Activated B cell treated with CpG ODN at 0.5 μM for 24 hours (primary cell): ENCODE data around the gene PM20D2. TPM values are rescaled to one million over a fixed set of nuclear protein-coding genes. Genes with fewer than 3 reads are reported as not detected.

Source experiments
- ATAC-seq: fragments of 200-7000 bp; cut with Tn5 transposase; one replicate; pipeline ENCODE4 v1.10.0; 2021; ENCODE audit warnings: low read depth, mild to moderate bottlenecking, moderate library complexity
- CTCF ChIA-PET: fragments of 350-600 bp; sonication (Branson Sonifier 250); formaldehyde crosslinking; loops from one replicate; lab custom pipeline; 2021; ENCODE audit warnings: antibody characterized with exemption; lab: Charles Lee
- POLR2A ChIA-PET: fragments of 350-600 bp; sonication (Branson Sonifier 250); formaldehyde crosslinking; loops from one replicate; lab custom pipeline; 2021; ENCODE audit warnings: antibody characterized with exemption; lab: Charles Lee
- DNase-seq: peaks from one replicate; pipeline ENCODE4 v3.0.0; 2022
- H3K27ac Mint-ChIP-seq: one replicate; pipeline ENCODE4 v1.8.0; 2020; ENCODE audit warnings: mixed read lengths
- H3K27me3 Mint-ChIP-seq: one replicate; pipeline ENCODE4 v1.8.0; 2021; ENCODE audit warnings: mixed read lengths
- H3K36me3 Mint-ChIP-seq: one replicate; pipeline ENCODE4 v1.8.0; 2021; ENCODE audit warnings: low read depth, mixed read lengths
- H3K4me1 Mint-ChIP-seq: one replicate; pipeline ENCODE4 v1.8.0; 2021; ENCODE audit warnings: mixed read lengths
- H3K4me3 Mint-ChIP-seq: one replicate; pipeline ENCODE4 v1.8.0; 2020; ENCODE audit warnings: mild to moderate bottlenecking, mixed read lengths
- H3K9me3 Mint-ChIP-seq: one replicate; pipeline ENCODE4 v1.8.0; 2020; ENCODE audit warnings: mixed read lengths
- intact Hi-C: fragments of 100-400 bp; cut with micrococcal nuclease; formaldehyde crosslinking; loops from one replicate; pipeline ENCODE4 v1.15.1; 2024
- total RNA-seq: library from RNA; stranded (reverse); gene quantifications from 2 replicates; pipeline ENCODE4 v1.2.3, GENCODE V29; 2022
- TF ChIP-seq, protein P1 (sequence below): fragments of 200-600 bp; IDR thresholded peaks from one replicate; pipeline ENCODE4 v1.8.0; 2022; ENCODE audit warnings: antibody characterized with exemption, mild to moderate bottlenecking

The PM20D2 gene
- total RNA-seq, 1 donor from 2014 or later = 11.6 TPM

DNA sequence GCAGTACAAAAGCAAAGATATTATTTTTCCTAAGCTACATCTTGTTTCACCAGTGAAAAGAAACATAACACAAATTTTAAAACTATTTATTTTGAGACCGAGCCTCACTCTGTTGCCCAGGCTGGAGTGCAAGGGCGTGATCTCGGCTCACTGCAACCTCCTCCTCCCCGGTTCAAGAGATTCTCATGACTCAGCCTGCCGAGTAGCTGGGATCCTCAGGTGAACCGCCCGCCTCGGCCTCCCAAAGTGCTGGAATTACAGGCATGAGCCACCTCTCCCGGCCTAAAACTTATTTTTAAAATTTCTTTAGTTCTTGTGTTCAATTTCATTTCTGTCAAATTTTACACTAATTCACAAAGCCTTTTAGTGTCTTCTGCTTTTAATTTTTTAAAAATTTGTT is 33.9 kb upstream of the PM20D2 start:
- TF ChIP-seq, protein P1, sequence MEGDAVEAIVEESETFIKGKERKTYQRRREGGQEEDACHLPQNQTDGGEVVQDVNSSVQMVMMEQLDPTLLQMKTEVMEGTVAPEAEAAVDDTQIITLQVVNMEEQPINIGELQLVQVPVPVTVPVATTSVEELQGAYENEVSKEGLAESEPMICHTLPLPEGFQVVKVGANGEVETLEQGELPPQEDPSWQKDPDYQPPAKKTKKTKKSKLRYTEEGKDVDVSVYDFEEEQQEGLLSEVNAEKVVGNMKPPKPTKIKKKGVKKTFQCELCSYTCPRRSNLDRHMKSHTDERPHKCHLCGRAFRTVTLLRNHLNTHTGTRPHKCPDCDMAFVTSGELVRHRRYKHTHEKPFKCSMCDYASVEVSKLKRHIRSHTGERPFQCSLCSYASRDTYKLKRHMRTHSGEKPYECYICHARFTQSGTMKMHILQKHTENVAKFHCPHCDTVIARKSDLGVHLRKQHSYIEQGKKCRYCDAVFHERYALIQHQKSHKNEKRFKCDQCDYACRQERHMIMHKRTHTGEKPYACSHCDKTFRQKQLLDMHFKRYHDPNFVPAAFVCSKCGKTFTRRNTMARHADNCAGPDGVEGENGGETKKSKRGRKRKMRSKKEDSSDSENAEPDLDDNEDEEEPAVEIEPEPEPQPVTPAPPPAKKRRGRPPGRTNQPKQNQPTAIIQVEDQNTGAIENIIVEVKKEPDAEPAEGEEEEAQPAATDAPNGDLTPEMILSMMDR = no peak
- intact Hi-C loops = no loop called here
- ChIA-PET CTCF (no interaction called here), POLR2A (no interaction called here)
- no peak overlapping the region for H3K27ac Mint-ChIP-seq
- ATAC-seq = no peak
- no peaks in the 10 kb centered on the region for H3K9me3 Mint-ChIP-seq
- H3K27me3 Mint-ChIP-seq = peaks cover 11% of the 10 kb centered on the region
- no peaks in the 10 kb centered on the region for H3K36me3 Mint-ChIP-seq
- no peak for DNase-seq
- H3K4me3 Mint-ChIP-seq = no peak overlapping the region
- peaks cover 3% of the 10 kb centered on the region for H3K4me1 Mint-ChIP-seq

DNA sequence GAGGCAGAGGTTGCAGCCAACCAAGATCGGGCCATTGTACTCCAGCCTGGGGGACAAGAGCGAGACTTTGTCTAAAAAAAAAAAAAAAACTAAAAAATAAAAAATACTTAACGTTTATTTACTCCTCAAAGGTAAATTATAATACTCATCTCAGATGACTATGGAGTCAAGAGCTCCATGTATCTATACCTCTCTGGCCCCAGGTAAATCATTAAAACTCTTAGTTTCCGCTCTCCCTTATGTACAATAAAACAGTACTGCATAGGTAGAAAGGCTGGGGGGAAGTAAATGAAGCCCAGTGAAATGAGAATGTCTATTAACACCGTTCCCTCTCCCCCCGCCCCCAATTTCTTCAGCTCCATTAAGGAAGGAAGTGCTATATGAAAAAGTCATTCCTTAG is 29.2 kb upstream of the PM20D2 start:
- no peaks in the 10 kb centered on the region for H3K36me3 Mint-ChIP-seq
- H3K27ac Mint-ChIP-seq = no peak overlapping the region
- H3K9me3 Mint-ChIP-seq = no peaks in the 10 kb centered on the region
- TF ChIP-seq, protein P1 = no peak
- peak overlapping the region; percentile 80 for H3K4me3 Mint-ChIP-seq
- ATAC-seq (no peak), DNase-seq (no peak)
- peaks cover 6% of the 10 kb centered on the region for H3K4me1 Mint-ChIP-seq
- POLR2A ChIA-PET = interaction anchor here (0.5 to 2.3 kb wide), 4 partner anchors 31 to 445 kb away, joined by 3 to 25 read pairs (median 4); partner anchors contain the start of gene PNRC1
- intact Hi-C loops = loop anchor here (2.0 kb wide), 2 partner anchors 30 to 34 kb away; partner anchors contain the start of gene PM20D2
- CTCF ChIA-PET = no interaction called here
- H3K27me3 Mint-ChIP-seq = peaks cover 14% of the 10 kb centered on the region

DNA sequence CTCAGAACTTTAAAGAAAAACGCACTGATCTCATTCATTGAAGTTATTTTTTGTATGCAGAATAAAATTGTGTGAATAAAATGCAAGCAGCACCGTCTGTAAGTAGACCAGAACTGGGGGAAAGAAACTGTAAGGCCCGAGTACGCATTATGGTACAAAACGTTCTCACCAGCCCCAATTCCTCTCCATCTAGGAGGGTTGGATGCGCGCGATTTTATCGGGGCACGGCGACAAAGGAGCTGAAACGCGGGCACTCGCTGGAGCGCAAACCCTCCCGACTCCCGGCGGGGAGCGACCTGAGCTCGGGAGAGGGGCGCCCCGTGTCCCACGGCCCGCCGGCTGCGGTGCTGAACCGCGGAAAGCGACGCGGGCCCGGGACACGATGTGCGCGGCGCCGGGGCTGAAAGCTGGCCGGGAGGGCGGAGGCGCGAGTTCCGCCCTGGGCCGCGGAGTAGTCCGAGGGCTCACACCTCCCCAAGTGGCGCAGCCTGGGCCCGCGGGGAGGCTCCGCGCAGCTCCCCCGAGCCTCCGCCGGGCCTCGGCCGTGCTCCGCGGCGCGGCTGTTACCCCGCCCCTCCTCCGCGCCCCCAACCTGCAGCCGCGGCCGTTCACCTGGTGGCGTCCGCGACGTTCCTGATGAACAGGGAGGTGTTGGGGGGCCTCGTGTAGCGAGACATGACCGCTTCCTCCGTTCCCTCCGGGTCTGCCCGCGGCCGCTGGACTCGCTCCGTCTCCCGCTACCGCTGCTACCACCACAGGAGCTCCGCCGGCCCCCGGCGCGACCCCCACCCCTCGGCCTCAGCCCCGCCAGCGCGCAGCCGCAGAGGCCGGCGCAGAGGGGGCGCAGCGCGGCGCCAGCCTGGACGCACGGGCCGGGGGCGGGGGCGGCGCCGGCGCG is 28.4 kb upstream of the PM20D2 start, which contains the start of gene SRSF12:
TSS of gene SRSF12 (minus strand) at position 861 of the 898 bp plus-strand sequence. CDS start at position 677, 184 bp downstream.
- TF ChIP-seq, protein P1 = no peak
- H3K27me3 Mint-ChIP-seq = peaks cover 14% of the 10 kb centered on the region
- ChIA-PET POLR2A (interaction anchor here (0.6 to 2.3 kb wide), 5 partner anchors 9 to 486 kb away, joined by 3 to 25 read pairs (median 5); partner anchors contain the start of gene PNRC1), CTCF (no interaction called here)
- H3K9me3 Mint-ChIP-seq = no peaks in the 10 kb centered on the region
- ATAC-seq (peak; percentile 81), DNase-seq (peak; percentile 43)
- intact Hi-C loops = loop anchor here (2.0 kb wide), 2 partner anchors 29 to 35 kb away; partner anchors contain the start of gene PM20D2
- no peaks in the 10 kb centered on the region for H3K36me3 Mint-ChIP-seq
- peaks cover 6% of the 10 kb centered on the region for H3K4me1 Mint-ChIP-seq
- no peak within 1 kb of the TSS for H3K27ac Mint-ChIP-seq
- H3K4me3 Mint-ChIP-seq = peak within 1 kb of the TSS; percentile 80

DNA sequence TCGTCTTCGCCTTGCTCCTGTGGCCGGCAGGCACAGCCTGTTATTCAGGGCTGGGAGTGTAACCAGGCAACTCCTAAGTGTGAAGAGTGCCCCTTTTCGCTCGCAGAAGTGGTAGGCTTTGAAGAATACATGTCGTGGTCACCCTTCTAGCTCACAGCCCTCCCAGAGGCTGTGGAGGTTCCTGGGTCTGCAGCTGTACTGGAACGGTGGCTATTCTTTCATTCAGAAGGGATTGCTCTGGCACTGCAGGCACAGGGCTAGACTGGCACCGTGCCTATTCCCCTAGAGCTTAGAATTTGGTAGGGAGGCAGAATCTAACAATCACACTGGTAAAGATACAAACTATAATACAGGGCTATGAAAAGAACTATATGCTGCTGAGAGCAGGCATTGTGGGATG is 26.9 kb upstream of the PM20D2 start:
- ChIA-PET POLR2A (interaction anchor here (0.6 kb wide), 1 partner anchor 38 kb away, joined by 7 read pairs; the partner anchor contains the start of gene PNRC1), CTCF (no interaction called here)
- Mint-ChIP-seq H3K4me1 (peaks cover 6% of the 10 kb centered on the region), H3K36me3 (no peaks in the 10 kb centered on the region), H3K9me3 (no peaks in the 10 kb centered on the region), H3K27me3 (peaks cover 14% of the 10 kb centered on the region), H3K4me3 (peak overlapping the region; percentile 61), H3K27ac (no peak overlapping the region)
- no peak for ATAC-seq
- TF ChIP-seq, protein P1 = no peak
- DNase-seq = no peak
- intact Hi-C loops = no loop called here

DNA sequence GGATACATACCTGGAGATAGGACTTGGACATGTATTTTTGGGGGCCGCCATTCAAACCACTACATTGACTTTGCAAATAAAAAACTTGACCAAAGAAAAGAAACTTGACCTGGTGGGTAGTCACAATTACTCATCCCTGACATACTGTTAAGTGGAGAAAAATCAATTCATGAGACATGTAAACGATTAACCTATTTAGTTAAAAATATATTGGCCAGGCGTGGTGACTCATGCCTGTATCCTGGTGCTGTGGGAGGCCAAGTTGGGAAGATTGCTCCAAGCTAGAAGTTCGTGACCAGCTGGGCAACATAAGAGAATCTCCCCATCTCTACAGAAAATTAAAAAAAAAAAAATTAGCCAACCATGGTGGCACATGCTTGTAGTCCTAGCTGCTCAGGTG is 25.5 kb upstream of the PM20D2 start:
- Mint-ChIP-seq H3K9me3 (no peaks in the 10 kb centered on the region), H3K27me3 (peaks cover 14% of the 10 kb centered on the region), H3K4me1 (peaks cover 6% of the 10 kb centered on the region), H3K4me3 (no peak overlapping the region), H3K27ac (no peak overlapping the region), H3K36me3 (no peaks in the 10 kb centered on the region)
- no peak for ATAC-seq
- ChIA-PET POLR2A (no interaction called here), CTCF (no interaction called here)
- intact Hi-C loops = no loop called here
- DNase-seq = no peak
- TF ChIP-seq, protein P1 = no peak
